AG04449 (cell line): ENCODE data around the gene MEIG1.

Experiments
- CTCF ChIA-PET: fragments of 350-600 bp; formaldehyde crosslinking; extraction: SDS; loops from one replicate; lab custom pipeline; 2021; ENCODE audit warnings: antibody characterized with exemption; lab: Yijun Ruan, JAX
- POLR2A ChIA-PET: fragments of 400-600, 350-600 bp; formaldehyde crosslinking; extraction: SDS; loops from one replicate; lab custom pipeline; 2020; ENCODE audit warnings: antibody characterized with exemption, inconsistent platforms; lab: Yijun Ruan, JAX
- DNase-seq: peaks from one replicate; pipeline ENCODE4 v3.0.0-alpha.2; 2010; ENCODE audit warnings: low read depth, low spot score
- H3K4me3 ChIP-seq: 2 replicates; pipeline ENCODE4 v1.5.1; 2011; ENCODE audit warnings: low read depth, mild to moderate bottlenecking, control low read depth, low read length
- TF ChIP-seq, protein P1 (sequence below): IDR thresholded peaks from one replicate; pipeline ENCODE4 v1.5.1; 2011; ENCODE audit warnings: mild to moderate bottlenecking, moderate library complexity, low read length, control low read depth, inconsistent platforms; ENCODE audit not compliant: insufficient read depth; ENCODE audit errors: missing control alignments

Gene MEIG1

DNA sequence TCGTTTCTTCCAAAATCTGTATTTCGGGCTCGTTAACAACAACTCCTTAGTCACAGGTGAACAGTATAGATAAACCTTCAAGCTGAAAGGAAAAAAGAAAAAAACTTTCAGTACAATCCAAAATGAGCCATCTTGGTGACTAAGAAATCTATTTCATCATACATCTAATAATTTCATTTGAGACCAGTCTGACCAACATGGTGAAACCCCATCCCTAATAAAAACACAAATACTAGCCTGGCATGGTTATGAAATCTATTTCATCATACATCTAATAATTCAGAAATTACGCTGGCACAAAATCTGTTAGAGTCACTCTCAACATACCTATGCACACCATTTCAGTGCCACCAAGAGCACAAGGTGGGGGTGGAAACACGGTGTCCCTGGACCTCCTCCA, 14.1 kb upstream of the MEIG1 start:
- CTCF ChIA-PET: no interaction called here
- TF ChIP-seq, protein P1, sequence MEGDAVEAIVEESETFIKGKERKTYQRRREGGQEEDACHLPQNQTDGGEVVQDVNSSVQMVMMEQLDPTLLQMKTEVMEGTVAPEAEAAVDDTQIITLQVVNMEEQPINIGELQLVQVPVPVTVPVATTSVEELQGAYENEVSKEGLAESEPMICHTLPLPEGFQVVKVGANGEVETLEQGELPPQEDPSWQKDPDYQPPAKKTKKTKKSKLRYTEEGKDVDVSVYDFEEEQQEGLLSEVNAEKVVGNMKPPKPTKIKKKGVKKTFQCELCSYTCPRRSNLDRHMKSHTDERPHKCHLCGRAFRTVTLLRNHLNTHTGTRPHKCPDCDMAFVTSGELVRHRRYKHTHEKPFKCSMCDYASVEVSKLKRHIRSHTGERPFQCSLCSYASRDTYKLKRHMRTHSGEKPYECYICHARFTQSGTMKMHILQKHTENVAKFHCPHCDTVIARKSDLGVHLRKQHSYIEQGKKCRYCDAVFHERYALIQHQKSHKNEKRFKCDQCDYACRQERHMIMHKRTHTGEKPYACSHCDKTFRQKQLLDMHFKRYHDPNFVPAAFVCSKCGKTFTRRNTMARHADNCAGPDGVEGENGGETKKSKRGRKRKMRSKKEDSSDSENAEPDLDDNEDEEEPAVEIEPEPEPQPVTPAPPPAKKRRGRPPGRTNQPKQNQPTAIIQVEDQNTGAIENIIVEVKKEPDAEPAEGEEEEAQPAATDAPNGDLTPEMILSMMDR: no peak
- H3K4me3 ChIP-seq: no peak overlapping the region
- no peak for DNase-seq
- POLR2A ChIA-PET: no interaction called here

DNA sequence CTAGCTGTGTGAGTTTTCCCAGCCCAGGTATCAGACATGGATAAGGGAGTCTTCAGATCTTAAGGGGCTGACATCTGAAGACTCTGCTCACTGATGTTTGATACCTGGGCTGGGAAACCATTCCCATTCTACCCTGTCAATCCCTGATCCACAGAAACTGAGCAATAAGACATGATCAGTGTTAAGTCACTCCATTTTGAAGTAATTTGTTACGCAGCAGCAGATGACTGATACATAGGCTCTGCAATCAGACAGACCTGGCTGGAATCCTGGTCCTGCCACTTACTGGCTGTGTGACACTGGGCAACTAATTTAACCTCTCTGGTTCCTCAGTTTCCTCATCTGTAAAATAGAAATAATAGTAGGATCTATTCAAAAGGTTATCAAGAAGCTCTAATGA, 11.9 kb upstream of the MEIG1 start:
- DNase-seq: no peak
- TF ChIP-seq, protein P1: no peak
- ChIA-PET CTCF (interaction anchor here (0.8 to 1.3 kb wide), 3 partner anchors 9 to 14 kb away, joined by 3 to 4 read pairs (median 3); no protein-coding TSS in a partner anchor), POLR2A (no interaction called here)
- H3K4me3 ChIP-seq: no peak overlapping the region

- TF ChIP-seq, protein P1: no peak
- DNase-seq: no peak
- ChIA-PET CTCF (no interaction called here), POLR2A (no interaction called here)
- H3K4me3 ChIP-seq: no peak overlapping the region
These were observed 9.9 kb upstream of the MEIG1 start for GRCh38 chr10:14949291-14949690.

DNA sequence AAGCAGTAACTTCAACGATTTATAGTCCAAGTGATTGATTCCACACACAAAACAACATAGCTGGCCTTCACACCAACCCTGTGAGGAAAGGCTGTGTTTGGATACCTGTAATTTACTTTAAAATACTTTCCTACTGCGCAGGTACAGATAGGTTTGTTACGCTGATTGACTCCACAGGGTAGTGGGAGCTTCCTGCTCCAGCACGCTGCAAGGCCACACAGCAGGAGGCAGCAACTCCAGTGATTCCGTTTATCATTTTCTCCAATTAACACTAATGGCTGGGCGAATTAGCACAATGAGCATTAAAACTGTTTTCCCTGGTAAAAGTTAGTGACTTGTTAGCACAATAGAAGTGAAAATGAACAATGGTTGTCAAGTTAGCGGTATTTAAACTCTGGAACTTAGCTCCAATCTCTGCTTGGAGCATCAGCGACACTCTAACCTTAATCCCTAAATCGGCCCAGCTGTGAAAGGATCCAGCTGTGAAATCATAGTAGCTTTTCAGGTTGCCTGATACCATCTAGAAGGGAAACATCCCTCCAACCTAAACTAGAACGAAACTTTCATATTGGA, 6.3 kb upstream of the MEIG1 start:
- peak overlapping the region; percentile 97 for H3K4me3 ChIP-seq
- no peak for DNase-seq
- TF ChIP-seq, protein P1: peak; percentile 12
- CTCF ChIA-PET: interaction anchor here (0.7 to 2.4 kb wide), 7 partner anchors 19 to 416 kb away, joined by 3 to 21 read pairs (median 4); no protein-coding TSS in a partner anchor
- POLR2A ChIA-PET: interaction anchor here (1.2 kb wide), 1 partner anchor 74 kb away, joined by 3 read pairs; the partner anchor contains the start of gene SUV39H2

DNA sequence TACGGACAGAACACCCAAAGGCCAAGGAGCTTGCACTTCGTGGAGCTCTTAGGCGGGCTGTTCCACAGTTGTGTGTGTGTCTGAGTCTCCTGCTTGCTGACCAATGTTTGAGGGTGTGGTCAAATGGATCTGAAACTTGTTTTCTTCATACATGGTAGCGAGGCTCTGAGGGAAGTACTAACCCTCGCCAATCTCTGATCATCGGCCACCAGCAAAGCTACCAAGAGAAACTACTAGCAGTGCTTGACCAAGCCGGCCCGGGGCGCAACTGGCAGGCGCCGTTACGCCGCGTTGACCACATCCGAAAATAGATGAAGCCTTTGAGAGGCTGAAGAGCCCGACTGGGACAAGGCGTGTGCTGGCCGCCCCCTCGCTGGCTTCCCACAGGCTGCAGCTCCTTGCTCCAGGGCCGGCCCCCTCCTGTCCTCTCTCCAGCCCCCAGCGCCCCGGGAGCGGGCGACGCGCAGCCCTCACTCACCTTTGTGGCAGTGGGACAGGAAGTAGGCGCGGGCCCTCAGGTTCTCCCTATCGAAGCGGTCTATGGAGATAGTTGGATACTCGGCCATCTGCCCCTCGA, 5.7 kb upstream of the MEIG1 start:
- ChIA-PET POLR2A (interaction anchor here (1.2 kb wide), 1 partner anchor 75 kb away, joined by 3 read pairs; the partner anchor contains the start of gene SUV39H2), CTCF (interaction anchor here (0.8 to 2.4 kb wide), 4 partner anchors 18 to 417 kb away, joined by 3 to 21 read pairs (median 4); no protein-coding TSS in a partner anchor)
- TF ChIP-seq, protein P1: peak; percentile 10
- peak overlapping the region; percentile 97 for H3K4me3 ChIP-seq
- DNase-seq: no peak
